ENCODE data around the gene LPCAT1.
"Not testable (repeated sequence)": the region's sequence is repeated elsewhere in the genome, so short reads cannot be mapped to it uniquely, and the experiment has no call there.

DNA sequence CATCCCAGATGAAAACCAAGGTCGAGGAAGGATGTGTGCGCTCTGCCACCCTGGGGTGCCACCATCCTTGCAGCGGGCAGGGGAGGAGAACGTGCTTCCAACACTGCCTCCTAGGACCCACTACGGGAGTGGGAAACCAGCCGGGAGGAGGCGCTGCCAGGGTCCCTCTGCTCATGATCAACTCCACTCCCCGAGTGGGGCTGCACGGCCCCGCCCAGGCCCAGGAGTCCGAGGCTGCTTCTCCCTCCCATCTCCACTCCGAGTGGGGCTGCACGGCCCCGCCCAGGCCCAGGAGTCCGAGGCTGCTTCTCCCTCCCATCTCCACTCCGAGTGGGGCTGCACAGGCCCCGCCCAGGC, 48.2 kb downstream of the LPCAT1 start:
- TF ChIP-seq POLR2AphosphoS5 (IDR thresholded peaks at IDR 0.05; ENCODE audit: borderline replicate concordance, low read depth, low read length); EZH2 (IDR thresholded peaks at IDR 0.05); FOXP2 (optimal IDR thresholded peaks at IDR 0.05; ENCODE audit: control extremely low read depth, extremely low read length, insufficient read depth): not testable (repeated sequence)

All from SK-N-MC (cell line).